ENCODE measurements around the gene FAM227A.

FAM227A gene

GRCh38 chr22:38569181-38569971, 86.8 kb downstream of the FAM227A start:
- no peaks in the 10 kb centered on the region for H4K20me1 ChIP-seq (ENCODE audit: insufficient read depth, low read length, poor library complexity, severe bottlenecking)
- no peaks in the 10 kb centered on the region for H3K9me2 ChIP-seq (replicated peaks; ENCODE audit: low read depth, low read length)
- H3K79me2 ChIP-seq (ENCODE audit: insufficient read depth, low read length) = no peaks in the 10 kb centered on the region
- H3K27me3 ChIP-seq (ENCODE audit: insufficient read depth, low read length, poor library complexity, severe bottlenecking) = no peaks in the 10 kb centered on the region
- no peaks in the 10 kb centered on the region for H3K36me3 ChIP-seq (ENCODE audit: insufficient read depth, low read length)
- H3K9ac ChIP-seq (ENCODE audit: low read depth, low read length, poor library complexity, severe bottlenecking) = peak overlapping the region; percentile 66
- TF ChIP-seq, protein P1, sequence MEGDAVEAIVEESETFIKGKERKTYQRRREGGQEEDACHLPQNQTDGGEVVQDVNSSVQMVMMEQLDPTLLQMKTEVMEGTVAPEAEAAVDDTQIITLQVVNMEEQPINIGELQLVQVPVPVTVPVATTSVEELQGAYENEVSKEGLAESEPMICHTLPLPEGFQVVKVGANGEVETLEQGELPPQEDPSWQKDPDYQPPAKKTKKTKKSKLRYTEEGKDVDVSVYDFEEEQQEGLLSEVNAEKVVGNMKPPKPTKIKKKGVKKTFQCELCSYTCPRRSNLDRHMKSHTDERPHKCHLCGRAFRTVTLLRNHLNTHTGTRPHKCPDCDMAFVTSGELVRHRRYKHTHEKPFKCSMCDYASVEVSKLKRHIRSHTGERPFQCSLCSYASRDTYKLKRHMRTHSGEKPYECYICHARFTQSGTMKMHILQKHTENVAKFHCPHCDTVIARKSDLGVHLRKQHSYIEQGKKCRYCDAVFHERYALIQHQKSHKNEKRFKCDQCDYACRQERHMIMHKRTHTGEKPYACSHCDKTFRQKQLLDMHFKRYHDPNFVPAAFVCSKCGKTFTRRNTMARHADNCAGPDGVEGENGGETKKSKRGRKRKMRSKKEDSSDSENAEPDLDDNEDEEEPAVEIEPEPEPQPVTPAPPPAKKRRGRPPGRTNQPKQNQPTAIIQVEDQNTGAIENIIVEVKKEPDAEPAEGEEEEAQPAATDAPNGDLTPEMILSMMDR (conservative IDR thresholded peaks at IDR 0.05; ENCODE audit: low read length) = no peak
- TF ChIP-seq EZH2phosphoT487 (IDR thresholded peaks at IDR 0.05; ENCODE audit: borderline replicate concordance) = no peak
- H3K4me2 ChIP-seq (ENCODE audit: low read depth, low read length, poor library complexity, severe bottlenecking) = peak overlapping the region; percentile 65
- H3K9me3 ChIP-seq (ENCODE audit: insufficient read depth, low read depth, low read length) = no peaks in the 10 kb centered on the region
- peak overlapping the region; percentile 65 for H3K4me3 ChIP-seq (ENCODE audit: low read length, poor library complexity, severe bottlenecking)
- H2AFZ ChIP-seq (ENCODE audit: low read length) = peak overlapping the region; percentile 71
- peaks cover 6% of the 10 kb centered on the region; the same call in 1 of the 2 replicates for H3F3A ChIP-seq (ENCODE audit: low read depth)
- peaks cover 16% of the 10 kb centered on the region for H3K4me1 ChIP-seq (ENCODE audit: insufficient read depth, low read length, poor library complexity, severe bottlenecking)

- Histone ChIP-seq H3F3A (ENCODE audit: low read depth) (peaks cover 6% of the 10 kb centered on the region; the same call in 1 of the 2 replicates), H3K9me3 (ENCODE audit: insufficient read depth, low read depth, low read length) (no peaks in the 10 kb centered on the region), H3K79me2 (ENCODE audit: insufficient read depth, low read length) (no peaks in the 10 kb centered on the region), H3K9me2 (replicated peaks; ENCODE audit: low read depth, low read length) (no peaks in the 10 kb centered on the region), H3K27me3 (ENCODE audit: insufficient read depth, low read length, poor library complexity, severe bottlenecking) (no peaks in the 10 kb centered on the region), H4K20me1 (ENCODE audit: insufficient read depth, low read length, poor library complexity, severe bottlenecking) (no peaks in the 10 kb centered on the region), H3K4me3 (ENCODE audit: low read length, poor library complexity, severe bottlenecking) (no peak overlapping the region), H2AFZ (ENCODE audit: low read length) (no peak overlapping the region), H3K4me2 (ENCODE audit: low read depth, low read length, poor library complexity, severe bottlenecking) (no peak overlapping the region), H3K9ac (ENCODE audit: low read depth, low read length, poor library complexity, severe bottlenecking) (no peak overlapping the region), H3K36me3 (ENCODE audit: insufficient read depth, low read length) (no peaks in the 10 kb centered on the region), H3K4me1 (ENCODE audit: insufficient read depth, low read length, poor library complexity, severe bottlenecking) (peaks cover 16% of the 10 kb centered on the region)
- no peak for TF ChIP-seq EZH2phosphoT487 (IDR thresholded peaks at IDR 0.05; ENCODE audit: borderline replicate concordance)
- TF ChIP-seq, protein P1 (conservative IDR thresholded peaks at IDR 0.05; ENCODE audit: low read length) = no peak
These were observed 88.5 kb downstream of the FAM227A start for GRCh38 chr22:38567531-38568285.

DNA sequence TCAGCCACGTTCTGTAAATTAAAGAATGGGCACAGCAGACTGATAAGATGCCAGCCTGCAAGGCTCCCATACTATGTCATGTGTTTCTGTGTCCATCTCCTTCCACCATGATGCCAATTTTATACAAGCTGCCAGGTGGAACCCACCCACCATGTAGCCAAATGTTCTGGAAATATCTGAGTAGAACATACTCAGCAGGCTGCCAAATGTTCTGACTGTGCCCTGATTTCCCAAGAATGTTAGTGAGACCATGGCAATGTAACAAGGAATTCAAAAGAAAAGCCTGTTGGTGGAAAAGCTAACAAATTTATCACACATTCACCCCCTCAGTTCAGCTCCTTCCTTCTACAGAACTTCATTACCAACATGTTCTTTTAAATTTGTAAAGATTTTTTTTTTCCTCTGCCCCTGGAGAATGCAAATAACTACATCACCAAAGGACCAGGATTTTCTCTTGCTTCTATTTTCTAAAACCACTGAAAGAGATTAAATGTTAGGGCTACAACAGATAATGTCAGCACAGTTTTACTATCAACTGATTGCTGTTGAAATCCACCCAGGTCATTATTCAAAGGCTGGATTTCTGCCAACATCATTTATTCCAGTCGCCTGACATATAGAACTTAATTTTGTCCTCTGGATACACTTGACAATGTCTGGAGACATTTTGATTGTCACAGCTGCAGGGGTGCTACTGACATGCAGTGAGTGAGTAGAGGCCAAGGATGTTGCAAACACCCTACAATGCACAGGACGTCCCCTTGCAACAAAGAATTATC, 89.3 kb downstream of the FAM227A start:
- Histone ChIP-seq H3K9me3 (ENCODE audit: insufficient read depth, low read depth, low read length) (no peaks in the 10 kb centered on the region), H3K4me1 (ENCODE audit: insufficient read depth, low read length, poor library complexity, severe bottlenecking) (peaks cover 16% of the 10 kb centered on the region), H3K9ac (ENCODE audit: low read depth, low read length, poor library complexity, severe bottlenecking) (no peak overlapping the region), H3K4me3 (ENCODE audit: low read length, poor library complexity, severe bottlenecking) (no peak overlapping the region), H3K27me3 (ENCODE audit: insufficient read depth, low read length, poor library complexity, severe bottlenecking) (no peaks in the 10 kb centered on the region), H3F3A (ENCODE audit: low read depth) (peaks cover 6% of the 10 kb centered on the region; the same call in 1 of the 2 replicates), H3K9me2 (replicated peaks; ENCODE audit: low read depth, low read length) (no peaks in the 10 kb centered on the region), H3K4me2 (ENCODE audit: low read depth, low read length, poor library complexity, severe bottlenecking) (no peak overlapping the region), H3K79me2 (ENCODE audit: insufficient read depth, low read length) (no peaks in the 10 kb centered on the region), H3K36me3 (ENCODE audit: insufficient read depth, low read length) (no peaks in the 10 kb centered on the region), H2AFZ (ENCODE audit: low read length) (no peak overlapping the region), H4K20me1 (ENCODE audit: insufficient read depth, low read length, poor library complexity, severe bottlenecking) (no peaks in the 10 kb centered on the region)
- TF ChIP-seq, protein P1 (conservative IDR thresholded peaks at IDR 0.05; ENCODE audit: low read length) = no peak
- TF ChIP-seq EZH2phosphoT487 (IDR thresholded peaks at IDR 0.05; ENCODE audit: borderline replicate concordance) = no peak

Data from Loucy (cell line).